ENCODE results near the gene UNC93B1. TPM values are rescaled to one million over a fixed set of nuclear protein-coding genes. Genes with fewer than 3 reads are reported as not detected.

Gene UNC93B1
- total and polyA plus RNA-seq, 2 of the 13 experiments (the other 11 are each of a cell fraction or from before 2014, with no cell fraction given) = 8.8 to 18.9 TPM

DNA sequence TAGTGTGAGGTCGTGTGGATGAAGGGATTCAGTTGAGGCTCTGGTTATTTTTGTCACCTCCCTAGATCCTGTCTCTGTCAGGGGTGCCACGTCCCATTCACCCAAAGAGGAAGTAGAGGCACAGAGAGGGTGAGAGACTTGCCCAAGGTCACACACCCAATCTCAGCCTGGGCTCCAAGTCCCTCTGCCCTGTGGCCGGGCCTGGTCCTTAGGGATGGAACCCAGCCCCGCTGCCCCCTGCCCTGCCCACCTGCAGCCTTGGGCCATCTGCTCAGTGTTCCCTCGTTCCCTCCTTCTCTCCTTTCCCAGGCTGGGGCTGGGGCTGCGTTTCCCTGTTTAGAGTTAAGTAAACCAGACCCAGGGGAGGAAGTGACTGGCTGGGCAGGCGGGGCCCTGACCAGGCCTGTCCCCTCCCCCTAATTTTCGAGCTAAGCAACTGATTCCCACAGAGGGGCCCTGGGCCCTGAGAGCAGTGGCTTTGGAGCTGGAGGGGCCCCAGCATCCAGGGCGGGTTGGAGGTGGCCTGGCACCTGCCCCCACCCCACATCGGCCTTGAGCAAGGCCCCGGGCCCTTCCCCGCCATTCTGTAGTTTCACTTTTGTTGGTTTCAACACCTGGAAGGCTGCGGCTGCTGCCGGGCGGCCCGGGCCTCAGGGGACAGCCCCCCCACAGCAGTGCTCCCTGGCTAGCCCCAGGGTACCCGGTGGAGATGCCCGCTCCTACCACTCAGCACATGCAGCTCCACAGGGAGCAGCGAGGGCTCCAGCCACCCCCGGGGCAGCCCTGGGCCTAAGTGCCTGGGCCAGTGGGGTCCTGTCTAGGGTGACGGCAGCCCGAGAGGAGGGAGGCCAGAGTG is 36.4 kb upstream of the UNC93B1 start (continued):
- TF ChIP-seq, protein P1, sequence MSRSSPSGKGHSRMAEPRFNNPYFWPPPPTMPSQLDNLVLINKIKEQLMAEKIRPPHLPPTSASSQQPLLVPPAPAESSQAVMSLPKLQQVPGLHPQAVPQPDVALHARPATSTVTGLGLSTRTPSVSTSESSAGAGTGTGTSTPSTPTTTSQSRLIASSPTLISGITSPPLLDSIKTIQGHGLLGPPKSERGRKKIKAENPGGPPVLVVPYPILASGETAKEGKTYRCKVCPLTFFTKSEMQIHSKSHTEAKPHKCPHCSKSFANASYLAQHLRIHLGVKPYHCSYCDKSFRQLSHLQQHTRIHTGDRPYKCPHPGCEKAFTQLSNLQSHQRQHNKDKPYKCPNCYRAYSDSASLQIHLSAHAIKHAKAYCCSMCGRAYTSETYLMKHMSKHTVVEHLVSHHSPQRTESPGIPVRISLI (CRISPR knock-in tag; IDR thresholded peaks at IDR 0.05; ENCODE audit: borderline replicate concordance) = no peak
- TF ChIP-seq ATM (IDR thresholded peaks at IDR 0.05; ENCODE audit: borderline replicate concordance) = no peak
- no peak for TF ChIP-seq ZNF562 (CRISPR knock-in tag; IDR thresholded peaks at IDR 0.05; ENCODE audit: borderline replicate concordance)
- TF ChIP-seq, protein P2, sequence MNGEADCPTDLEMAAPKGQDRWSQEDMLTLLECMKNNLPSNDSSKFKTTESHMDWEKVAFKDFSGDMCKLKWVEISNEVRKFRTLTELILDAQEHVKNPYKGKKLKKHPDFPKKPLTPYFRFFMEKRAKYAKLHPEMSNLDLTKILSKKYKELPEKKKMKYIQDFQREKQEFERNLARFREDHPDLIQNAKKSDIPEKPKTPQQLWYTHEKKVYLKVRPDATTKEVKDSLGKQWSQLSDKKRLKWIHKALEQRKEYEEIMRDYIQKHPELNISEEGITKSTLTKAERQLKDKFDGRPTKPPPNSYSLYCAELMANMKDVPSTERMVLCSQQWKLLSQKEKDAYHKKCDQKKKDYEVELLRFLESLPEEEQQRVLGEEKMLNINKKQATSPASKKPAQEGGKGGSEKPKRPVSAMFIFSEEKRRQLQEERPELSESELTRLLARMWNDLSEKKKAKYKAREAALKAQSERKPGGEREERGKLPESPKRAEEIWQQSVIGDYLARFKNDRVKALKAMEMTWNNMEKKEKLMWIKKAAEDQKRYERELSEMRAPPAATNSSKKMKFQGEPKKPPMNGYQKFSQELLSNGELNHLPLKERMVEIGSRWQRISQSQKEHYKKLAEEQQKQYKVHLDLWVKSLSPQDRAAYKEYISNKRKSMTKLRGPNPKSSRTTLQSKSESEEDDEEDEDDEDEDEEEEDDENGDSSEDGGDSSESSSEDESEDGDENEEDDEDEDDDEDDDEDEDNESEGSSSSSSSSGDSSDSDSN (CRISPR knock-in tag; IDR thresholded peaks at IDR 0.05) = peak; percentile 38
- TF ChIP-seq, protein P3, sequence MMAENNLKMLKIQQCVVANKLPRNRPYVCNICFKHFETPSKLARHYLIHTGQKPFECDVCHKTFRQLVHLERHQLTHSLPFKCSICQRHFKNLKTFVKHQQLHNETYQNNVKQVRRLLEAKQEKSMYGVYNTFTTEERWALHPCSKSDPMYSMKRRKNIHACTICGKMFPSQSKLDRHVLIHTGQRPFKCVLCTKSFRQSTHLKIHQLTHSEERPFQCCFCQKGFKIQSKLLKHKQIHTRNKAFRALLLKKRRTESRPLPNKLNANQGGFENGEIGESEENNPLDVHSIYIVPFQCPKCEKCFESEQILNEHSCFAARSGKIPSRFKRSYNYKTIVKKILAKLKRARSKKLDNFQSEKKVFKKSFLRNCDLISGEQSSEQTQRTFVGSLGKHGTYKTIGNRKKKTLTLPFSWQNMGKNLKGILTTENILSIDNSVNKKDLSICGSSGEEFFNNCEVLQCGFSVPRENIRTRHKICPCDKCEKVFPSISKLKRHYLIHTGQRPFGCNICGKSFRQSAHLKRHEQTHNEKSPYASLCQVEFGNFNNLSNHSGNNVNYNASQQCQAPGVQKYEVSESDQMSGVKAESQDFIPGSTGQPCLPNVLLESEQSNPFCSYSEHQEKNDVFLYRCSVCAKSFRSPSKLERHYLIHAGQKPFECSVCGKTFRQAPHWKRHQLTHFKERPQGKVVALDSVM (CRISPR knock-in tag; IDR thresholded peaks at IDR 0.05) = no peak
- no peak for TF ChIP-seq CENPT (CRISPR knock-in tag; IDR thresholded peaks at IDR 0.05; ENCODE audit: low read depth)
- no peak for TF ChIP-seq ZNF24 (IDR thresholded peaks at IDR 0.05)
- no peak for TF ChIP-seq ETV6 (CRISPR knock-in tag; conservative IDR thresholded peaks at IDR 0.05)
- TF ChIP-seq, protein P4, sequence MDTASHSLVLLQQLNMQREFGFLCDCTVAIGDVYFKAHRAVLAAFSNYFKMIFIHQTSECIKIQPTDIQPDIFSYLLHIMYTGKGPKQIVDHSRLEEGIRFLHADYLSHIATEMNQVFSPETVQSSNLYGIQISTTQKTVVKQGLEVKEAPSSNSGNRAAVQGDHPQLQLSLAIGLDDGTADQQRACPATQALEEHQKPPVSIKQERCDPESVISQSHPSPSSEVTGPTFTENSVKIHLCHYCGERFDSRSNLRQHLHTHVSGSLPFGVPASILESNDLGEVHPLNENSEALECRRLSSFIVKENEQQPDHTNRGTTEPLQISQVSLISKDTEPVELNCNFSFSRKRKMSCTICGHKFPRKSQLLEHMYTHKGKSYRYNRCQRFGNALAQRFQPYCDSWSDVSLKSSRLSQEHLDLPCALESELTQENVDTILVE (CRISPR knock-in tag; IDR thresholded peaks at IDR 0.05) = no peak
- TF ChIP-seq, protein P5, sequence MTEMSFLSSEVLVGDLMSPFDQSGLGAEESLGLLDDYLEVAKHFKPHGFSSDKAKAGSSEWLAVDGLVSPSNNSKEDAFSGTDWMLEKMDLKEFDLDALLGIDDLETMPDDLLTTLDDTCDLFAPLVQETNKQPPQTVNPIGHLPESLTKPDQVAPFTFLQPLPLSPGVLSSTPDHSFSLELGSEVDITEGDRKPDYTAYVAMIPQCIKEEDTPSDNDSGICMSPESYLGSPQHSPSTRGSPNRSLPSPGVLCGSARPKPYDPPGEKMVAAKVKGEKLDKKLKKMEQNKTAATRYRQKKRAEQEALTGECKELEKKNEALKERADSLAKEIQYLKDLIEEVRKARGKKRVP (CRISPR knock-in tag; IDR thresholded peaks at IDR 0.05) = no peak
- TF ChIP-seq, protein P6, sequence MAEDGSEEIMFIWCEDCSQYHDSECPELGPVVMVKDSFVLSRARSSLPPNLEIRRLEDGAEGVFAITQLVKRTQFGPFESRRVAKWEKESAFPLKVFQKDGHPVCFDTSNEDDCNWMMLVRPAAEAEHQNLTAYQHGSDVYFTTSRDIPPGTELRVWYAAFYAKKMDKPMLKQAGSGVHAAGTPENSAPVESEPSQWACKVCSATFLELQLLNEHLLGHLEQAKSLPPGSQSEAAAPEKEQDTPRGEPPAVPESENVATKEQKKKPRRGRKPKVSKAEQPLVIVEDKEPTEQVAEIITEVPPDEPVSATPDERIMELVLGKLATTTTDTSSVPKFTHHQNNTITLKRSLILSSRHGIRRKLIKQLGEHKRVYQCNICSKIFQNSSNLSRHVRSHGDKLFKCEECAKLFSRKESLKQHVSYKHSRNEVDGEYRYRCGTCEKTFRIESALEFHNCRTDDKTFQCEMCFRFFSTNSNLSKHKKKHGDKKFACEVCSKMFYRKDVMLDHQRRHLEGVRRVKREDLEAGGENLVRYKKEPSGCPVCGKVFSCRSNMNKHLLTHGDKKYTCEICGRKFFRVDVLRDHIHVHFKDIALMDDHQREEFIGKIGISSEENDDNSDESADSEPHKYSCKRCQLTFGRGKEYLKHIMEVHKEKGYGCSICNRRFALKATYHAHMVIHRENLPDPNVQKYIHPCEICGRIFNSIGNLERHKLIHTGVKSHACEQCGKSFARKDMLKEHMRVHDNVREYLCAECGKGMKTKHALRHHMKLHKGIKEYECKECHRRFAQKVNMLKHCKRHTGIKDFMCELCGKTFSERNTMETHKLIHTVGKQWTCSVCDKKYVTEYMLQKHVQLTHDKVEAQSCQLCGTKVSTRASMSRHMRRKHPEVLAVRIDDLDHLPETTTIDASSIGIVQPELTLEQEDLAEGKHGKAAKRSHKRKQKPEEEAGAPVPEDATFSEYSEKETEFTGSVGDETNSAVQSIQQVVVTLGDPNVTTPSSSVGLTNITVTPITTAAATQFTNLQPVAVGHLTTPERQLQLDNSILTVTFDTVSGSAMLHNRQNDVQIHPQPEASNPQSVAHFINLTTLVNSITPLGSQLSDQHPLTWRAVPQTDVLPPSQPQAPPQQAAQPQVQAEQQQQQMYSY (CRISPR knock-in tag; IDR thresholded peaks at IDR 0.05) = 0 out of 2 replicates have a peak, but pooled peaks have one; percentile 18
- no peak for TF ChIP-seq ZFP62 (CRISPR knock-in tag; IDR thresholded peaks at IDR 0.05)
- TF ChIP-seq, protein P7, sequence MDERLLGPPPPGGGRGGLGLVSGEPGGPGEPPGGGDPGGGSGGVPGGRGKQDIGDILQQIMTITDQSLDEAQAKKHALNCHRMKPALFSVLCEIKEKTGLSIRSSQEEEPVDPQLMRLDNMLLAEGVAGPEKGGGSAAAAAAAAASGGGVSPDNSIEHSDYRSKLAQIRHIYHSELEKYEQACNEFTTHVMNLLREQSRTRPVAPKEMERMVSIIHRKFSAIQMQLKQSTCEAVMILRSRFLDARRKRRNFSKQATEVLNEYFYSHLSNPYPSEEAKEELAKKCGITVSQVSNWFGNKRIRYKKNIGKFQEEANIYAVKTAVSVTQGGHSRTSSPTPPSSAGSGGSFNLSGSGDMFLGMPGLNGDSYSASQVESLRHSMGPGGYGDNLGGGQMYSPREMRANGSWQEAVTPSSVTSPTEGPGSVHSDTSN (CRISPR knock-in tag; IDR thresholded peaks at IDR 0.05) = no peak
- no peak for TF ChIP-seq TBX2 (CRISPR knock-in tag; IDR thresholded peaks at IDR 0.05; ENCODE audit: borderline replicate concordance)
